ENCODE results near the gene CAPN12. TPM values are rescaled to one million over a fixed set of nuclear protein-coding genes. Genes with fewer than 3 reads are reported as not detected.
A peak's percentile ranks its signal among the peaks of the same experiment; 100 is the strongest.
"Not testable (repeated sequence)": the region's sequence is repeated elsewhere in the genome, so short reads cannot be mapped to it uniquely, and the experiment has no call there.

CAPN12 gene, protein sequence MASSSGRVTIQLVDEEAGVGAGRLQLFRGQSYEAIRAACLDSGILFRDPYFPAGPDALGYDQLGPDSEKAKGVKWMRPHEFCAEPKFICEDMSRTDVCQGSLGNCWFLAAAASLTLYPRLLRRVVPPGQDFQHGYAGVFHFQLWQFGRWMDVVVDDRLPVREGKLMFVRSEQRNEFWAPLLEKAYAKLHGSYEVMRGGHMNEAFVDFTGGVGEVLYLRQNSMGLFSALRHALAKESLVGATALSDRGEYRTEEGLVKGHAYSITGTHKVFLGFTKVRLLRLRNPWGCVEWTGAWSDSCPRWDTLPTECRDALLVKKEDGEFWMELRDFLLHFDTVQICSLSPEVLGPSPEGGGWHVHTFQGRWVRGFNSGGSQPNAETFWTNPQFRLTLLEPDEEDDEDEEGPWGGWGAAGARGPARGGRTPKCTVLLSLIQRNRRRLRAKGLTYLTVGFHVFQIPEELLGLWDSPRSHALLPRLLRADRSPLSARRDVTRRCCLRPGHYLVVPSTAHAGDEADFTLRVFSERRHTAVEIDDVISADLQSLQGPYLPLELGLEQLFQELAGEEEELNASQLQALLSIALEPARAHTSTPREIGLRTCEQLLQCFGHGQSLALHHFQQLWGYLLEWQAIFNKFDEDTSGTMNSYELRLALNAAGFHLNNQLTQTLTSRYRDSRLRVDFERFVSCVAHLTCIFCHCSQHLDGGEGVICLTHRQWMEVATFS
- under 1 TPM; 0.74 to 0.90 TPM for total RNA-seq

DNA sequence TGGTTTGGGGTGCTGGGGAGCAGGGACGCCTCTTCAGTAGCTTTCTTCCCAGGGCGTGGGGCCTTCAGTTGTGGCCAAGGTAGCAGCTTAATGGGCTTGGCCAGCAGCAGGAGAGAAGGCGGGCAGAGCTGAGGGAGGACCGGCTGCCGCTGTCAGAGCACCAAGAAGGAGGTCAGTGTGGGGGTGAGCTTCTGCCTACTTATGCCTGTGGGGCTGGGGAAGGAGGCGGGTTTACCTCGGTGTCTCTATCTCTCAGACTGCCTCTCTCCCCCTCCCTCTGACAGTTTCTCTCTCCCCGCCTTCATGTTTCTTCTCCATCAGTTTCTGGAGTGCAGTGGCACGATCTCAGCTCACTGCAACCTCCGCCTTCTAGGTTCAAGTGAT is at the start of gene CAPN12:
Gene CAPN12, minus strand, starts transcription at position 177 of the 384 bp plus-strand sequence. CDS start 309 bp downstream, outside the sequence.
- H3K27ac ChIP-seq, result no peak within 1 kb of the TSS
- no peaks in the 10 kb centered on the region for H3K4me1 ChIP-seq
- H3K9me3 ChIP-seq, result no peaks in the 10 kb centered on the region
- no peaks in the 10 kb centered on the region for H3K27me3 ChIP-seq
- DNase-seq (ENCODE audit: low spot score), result no peak
- H3K4me3 ChIP-seq, result no peak within 1 kb of the TSS
- TF ChIP-seq, protein P1, sequence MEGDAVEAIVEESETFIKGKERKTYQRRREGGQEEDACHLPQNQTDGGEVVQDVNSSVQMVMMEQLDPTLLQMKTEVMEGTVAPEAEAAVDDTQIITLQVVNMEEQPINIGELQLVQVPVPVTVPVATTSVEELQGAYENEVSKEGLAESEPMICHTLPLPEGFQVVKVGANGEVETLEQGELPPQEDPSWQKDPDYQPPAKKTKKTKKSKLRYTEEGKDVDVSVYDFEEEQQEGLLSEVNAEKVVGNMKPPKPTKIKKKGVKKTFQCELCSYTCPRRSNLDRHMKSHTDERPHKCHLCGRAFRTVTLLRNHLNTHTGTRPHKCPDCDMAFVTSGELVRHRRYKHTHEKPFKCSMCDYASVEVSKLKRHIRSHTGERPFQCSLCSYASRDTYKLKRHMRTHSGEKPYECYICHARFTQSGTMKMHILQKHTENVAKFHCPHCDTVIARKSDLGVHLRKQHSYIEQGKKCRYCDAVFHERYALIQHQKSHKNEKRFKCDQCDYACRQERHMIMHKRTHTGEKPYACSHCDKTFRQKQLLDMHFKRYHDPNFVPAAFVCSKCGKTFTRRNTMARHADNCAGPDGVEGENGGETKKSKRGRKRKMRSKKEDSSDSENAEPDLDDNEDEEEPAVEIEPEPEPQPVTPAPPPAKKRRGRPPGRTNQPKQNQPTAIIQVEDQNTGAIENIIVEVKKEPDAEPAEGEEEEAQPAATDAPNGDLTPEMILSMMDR (IDR thresholded peaks at IDR 0.05), result no peak
- H3K36me3 ChIP-seq, result no peaks in the 10 kb centered on the region

DNA sequence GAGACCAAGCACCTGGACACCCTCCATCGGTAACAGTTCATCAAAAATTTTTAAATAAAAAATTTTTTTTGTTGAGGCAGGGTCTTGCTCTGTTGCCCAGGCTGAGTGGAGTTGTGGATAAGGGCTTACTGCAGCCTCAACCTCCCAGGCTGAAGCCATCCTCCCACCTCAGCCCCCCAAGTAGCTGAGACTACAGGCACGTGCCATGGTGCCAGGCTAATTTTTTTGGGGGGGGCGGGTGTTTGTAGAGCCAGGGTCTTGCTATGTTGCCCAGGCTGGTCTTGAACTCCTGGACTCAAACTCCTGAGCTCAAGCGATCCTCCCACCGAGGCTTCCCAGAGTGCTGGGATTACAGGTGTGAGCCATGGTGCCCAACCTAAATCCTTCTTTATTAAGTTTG is 49.4 kb upstream of the CAPN12 start:
- no peak for DNase-seq (ENCODE audit: low spot score)
- TF ChIP-seq, protein P1 (IDR thresholded peaks at IDR 0.05), result no peak
- Histone ChIP-seq H3K36me3 (no peaks in the 10 kb centered on the region), H3K4me1 (no peaks in the 10 kb centered on the region), H3K9me3 (no peaks in the 10 kb centered on the region), H3K27me3 (no peaks in the 10 kb centered on the region), H3K4me3 (no peak overlapping the region), H3K27ac (no peak overlapping the region)

DNA sequence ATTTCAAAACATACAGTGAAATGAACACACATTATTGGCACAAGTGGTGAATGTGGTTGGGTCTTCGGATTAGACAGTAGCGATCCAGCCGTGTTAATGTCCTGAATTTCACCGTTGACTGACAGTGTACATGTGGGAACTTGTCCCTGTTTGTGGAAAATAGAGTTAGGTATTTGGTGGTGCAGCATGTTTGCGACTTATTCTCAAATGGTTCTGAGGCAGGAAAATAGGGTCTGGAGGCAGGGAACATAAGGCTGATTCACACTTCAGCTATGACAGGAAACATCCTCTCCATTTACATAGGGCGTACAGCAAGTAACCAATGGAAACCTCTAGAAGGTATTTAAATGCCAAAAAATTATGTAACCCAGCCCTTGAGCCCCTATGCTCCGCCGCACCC is 48.9 kb upstream of the CAPN12 start:
- TF ChIP-seq, protein P1 (IDR thresholded peaks at IDR 0.05), result no peak
- no peaks in the 10 kb centered on the region for H3K36me3 ChIP-seq
- H3K27me3 ChIP-seq, result no peaks in the 10 kb centered on the region
- H3K9me3 ChIP-seq, result no peaks in the 10 kb centered on the region
- H3K4me1 ChIP-seq, result no peaks in the 10 kb centered on the region
- H3K4me3 ChIP-seq, result no peak overlapping the region
- no peak for DNase-seq (ENCODE audit: low spot score)
- H3K27ac ChIP-seq, result no peak overlapping the region

DNA sequence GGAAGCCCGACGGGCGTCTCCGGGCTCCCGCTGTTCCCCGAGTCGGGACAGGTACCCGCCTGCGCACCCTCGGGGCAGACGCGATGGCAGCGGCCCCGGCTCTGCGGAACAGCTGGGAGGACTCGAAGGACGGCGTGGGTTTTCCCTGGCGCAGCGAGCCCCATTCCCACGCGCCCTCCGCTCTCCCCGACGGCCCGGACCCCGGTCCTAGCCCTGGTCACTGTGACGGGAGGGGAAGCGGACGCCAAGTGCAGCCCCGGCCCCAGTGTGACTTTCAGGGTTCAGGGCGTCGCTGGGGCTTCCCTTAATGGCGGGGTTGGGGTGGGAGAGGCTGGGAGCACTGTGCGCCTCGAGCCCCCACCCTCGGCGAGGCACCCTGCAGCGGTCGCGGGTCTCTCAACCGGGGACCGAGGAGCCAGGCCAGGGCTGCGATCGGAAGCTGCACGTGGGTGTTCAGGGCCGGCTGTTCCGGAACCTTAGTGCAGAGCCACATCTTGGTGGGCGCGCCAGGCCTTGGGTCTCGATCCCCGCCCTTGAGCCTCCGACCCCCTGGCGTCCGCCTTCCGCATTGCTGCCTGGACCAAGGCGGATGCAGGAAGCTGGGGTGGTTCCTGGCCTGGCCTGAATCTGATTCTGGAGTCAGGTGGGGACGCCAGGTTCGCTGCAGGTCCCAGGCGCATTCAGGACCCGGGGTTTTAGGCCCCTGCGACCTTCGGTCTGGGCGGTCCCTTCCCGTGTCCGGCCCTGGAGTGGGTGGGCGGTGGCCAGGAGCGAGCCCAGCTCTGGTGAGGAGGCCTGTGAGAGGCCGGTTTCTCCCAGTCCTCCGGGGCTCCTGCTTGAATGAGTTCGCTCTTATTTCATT is 48.2 kb upstream of the CAPN12 start:
- no peak overlapping the region for H3K27ac ChIP-seq
- peak; percentile 61 for DNase-seq (ENCODE audit: low spot score)
- H3K4me3 ChIP-seq, result peak overlapping the region in 1 of 2 donors; percentile 35

DNA sequence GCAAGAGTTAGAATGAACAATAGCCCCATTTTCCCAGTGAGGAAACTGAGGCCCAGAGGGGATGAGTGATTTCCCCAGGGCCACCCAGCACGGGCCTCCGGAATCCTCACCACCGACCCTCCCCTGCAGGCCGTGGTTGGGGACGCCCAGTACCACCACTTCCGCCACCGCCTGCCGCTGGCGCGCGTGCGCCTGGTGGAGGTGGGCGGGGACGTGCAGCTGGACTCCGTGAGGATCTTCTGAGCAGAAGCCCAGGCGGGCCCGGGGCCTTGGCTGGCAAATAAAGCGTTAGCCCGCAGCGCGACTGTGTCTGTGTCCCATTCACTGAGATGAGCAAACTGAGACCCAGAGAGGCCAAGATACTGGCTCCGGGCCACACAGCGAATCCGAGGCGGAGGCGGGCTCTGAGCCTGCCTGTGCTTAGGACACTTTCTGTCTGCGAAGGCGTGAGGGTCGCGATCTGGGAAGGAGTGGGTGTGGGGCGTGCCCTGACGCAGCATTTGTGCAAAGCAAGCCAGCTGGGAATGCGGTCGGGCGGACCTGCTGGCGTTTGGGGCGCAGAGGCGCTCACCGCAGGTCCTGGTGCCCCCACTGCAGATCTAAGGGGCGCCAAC is 47.3 kb upstream of the CAPN12 start:
- H3K36me3 ChIP-seq; H3K27me3 ChIP-seq; DNase-seq (ENCODE audit: low spot score); H3K9me3 ChIP-seq; H3K27ac ChIP-seq; H3K4me3 ChIP-seq; H3K4me1 ChIP-seq: not testable (repeated sequence)

More for the DNA sequence above, 48.2 kb upstream of the CAPN12 start:
- Histone ChIP-seq H3K36me3 (no peaks in the 10 kb centered on the region), H3K4me1 (no peaks in the 10 kb centered on the region), H3K9me3 (no peaks in the 10 kb centered on the region), H3K27me3 (no peaks in the 10 kb centered on the region)
- TF ChIP-seq, protein P1 (IDR thresholded peaks at IDR 0.05), result no peak

DNA sequence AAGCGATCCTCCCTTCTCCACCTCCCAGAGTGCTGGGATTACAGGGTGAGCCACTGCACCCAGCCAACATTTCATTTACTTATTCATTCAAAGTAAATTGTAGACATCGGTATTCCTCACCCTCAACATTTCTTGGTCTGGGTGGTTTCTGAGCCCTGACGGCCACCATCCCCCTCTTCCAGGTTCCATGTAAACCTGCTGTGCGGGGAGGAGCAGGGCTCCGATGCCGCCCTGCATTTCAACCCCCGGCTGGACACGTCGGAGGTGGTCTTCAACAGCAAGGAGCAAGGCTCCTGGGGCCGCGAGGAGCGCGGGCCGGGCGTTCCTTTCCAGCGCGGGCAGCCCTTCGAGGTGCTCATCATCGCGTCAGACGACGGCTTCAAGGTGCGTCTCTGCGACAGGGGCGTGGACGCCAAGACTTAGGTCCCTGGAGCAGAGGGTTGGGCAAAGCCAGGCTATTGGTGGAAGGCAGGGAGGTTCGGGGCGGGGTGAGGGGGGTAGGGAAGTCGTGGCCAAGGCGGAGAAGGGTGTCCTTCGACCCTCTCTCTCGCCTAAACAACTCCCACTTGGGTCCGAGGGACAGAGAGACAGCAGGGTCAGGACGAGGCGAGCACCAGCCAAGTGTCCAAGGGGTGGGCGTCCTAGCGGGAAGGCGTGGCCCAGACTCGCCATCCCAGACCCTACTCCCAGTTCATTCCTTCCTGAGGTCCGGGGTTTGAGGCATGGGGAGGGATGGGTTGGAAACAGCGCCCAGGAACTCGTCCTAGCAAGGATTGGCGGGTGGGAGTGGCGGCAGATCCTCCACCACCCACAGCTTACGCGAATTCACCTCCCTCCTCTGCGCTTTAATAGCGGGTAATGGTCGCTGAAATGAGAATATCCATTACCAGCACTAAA is 46.5 kb upstream of the CAPN12 start:
- not testable (repeated sequence) for H3K36me3 ChIP-seq; H3K4me3 ChIP-seq; H3K4me1 ChIP-seq; DNase-seq (ENCODE audit: low spot score); H3K27ac ChIP-seq; H3K9me3 ChIP-seq; H3K27me3 ChIP-seq

All from right atrium auricular region (tissue), 2 donors.